SK-N-MC (cell line): ENCODE data around the gene SLBP.

ENCODE experiments used
- DNase-seq: peaks from one replicate; pipeline ENCODE4 v3.0.0-alpha.2; 2011; ENCODE audit warnings: low read depth, low spot score
- H3K27ac ChIP-seq: fragments of 200-600 bp; sonication (generic); 2 replicates; pipeline ENCODE4 v1.5.1; 2016; ENCODE audit warnings: mixed run types
- H3K36me3 ChIP-seq: fragments of 200-600 bp; sonication (generic); 2 replicates; pipeline ENCODE4 v1.6.1; 2017; ENCODE audit warnings: antibody characterized with exemption, low read length, mixed read lengths; ENCODE audit not compliant: insufficient read depth
- H3K4me3 ChIP-seq: fragments of 200-600 bp; sonication (generic); 2 replicates; pipeline ENCODE4 v1.5.1; 2016
- H3K9ac ChIP-seq: fragments of 200-600 bp; sonication (generic); 2 replicates; pipeline ENCODE4 v1.8.0; 2017; ENCODE audit warnings: mixed run types, mixed read lengths; ENCODE audit not compliant: insufficient read length
- H3K9me3 ChIP-seq: fragments of 200-600 bp; sonication (generic); 2 replicates; pipeline ENCODE4 v1.6.1; 2017; ENCODE audit warnings: low read depth, mild to moderate bottlenecking, antibody characterized with exemption, low read length, moderate library complexity, mixed read lengths
- EZH2 ChIP-seq: fragments of 200-600 bp; sonication (generic); IDR thresholded peaks from one replicate; pipeline ENCODE4 v1.6.1; 2017; ENCODE audit warnings: antibody characterized with exemption
- FOXP2 ChIP-seq: optimal IDR thresholded peaks from 2 replicates; pipeline ENCODE3; 2011; ENCODE audit warnings: mild to moderate bottlenecking, moderate library complexity; ENCODE audit not compliant: insufficient read depth; ENCODE audit errors: extremely low read length, control extremely low read depth
- POLR2AphosphoS5 ChIP-seq: IDR thresholded peaks from 2 replicates; pipeline ENCODE4 v1.6.1; 2012; ENCODE audit warnings: mild to moderate bottlenecking, low read depth, low read length, borderline replicate concordance

The SLBP gene

DNA sequence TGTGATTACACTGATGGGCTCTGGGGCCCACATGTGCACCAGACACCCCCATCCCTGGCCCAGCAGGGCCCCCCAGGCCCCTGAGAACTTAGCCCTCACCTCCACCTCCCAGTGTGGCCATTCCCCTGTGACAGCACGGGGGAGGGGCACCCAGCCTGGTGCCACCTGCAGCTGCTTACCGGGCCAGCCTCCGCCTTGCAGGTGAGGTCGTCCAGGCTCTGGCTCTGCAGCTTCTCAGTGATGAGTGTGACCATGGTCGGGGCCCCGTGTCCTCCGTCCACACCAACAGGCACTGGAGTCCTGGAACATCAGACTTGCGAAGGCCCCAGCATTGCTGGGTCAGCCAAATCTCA lies 43.7 kb downstream of the SLBP start:
- no peak overlapping the region for H3K27ac ChIP-seq
- H3K9ac ChIP-seq = no peak overlapping the region
- TF ChIP-seq EZH2 (no peak), FOXP2 (no peak)

DNA sequence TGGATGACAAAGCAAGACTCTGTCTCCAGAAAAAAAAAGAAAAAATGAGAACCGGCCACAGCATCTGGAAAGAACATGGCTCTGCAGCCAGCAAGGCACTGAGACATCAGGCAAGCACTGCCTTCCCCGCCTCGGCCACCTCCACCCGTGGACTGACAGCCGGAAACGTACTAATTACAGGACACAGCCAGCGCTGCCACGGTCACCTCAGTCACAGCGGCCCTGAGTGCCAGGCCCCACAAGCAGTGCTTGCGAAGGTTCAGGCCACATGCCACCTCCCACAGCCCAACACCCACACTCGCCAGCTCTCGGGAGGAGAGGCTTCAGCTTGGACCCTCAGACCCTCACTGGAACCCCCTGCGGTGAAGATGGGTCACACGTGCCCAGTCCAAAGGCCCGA lies 44.8 kb downstream of the SLBP start:
- TF ChIP-seq EZH2 (no peak), POLR2AphosphoS5 (no peak), FOXP2 (no peak)
- no peaks in the 10 kb centered on the region for H3K9me3 ChIP-seq
- no peak overlapping the region for H3K4me3 ChIP-seq
- no peak for DNase-seq
- no peak overlapping the region for H3K27ac ChIP-seq
- no peaks in the 10 kb centered on the region for H3K36me3 ChIP-seq
- H3K9ac ChIP-seq = no peak overlapping the region

More for the DNA sequence above, 43.7 kb downstream of the SLBP start:
- no peaks in the 10 kb centered on the region for H3K9me3 ChIP-seq
- H3K36me3 ChIP-seq = no peaks in the 10 kb centered on the region
- no peak for DNase-seq
- no peak overlapping the region for H3K4me3 ChIP-seq

DNA sequence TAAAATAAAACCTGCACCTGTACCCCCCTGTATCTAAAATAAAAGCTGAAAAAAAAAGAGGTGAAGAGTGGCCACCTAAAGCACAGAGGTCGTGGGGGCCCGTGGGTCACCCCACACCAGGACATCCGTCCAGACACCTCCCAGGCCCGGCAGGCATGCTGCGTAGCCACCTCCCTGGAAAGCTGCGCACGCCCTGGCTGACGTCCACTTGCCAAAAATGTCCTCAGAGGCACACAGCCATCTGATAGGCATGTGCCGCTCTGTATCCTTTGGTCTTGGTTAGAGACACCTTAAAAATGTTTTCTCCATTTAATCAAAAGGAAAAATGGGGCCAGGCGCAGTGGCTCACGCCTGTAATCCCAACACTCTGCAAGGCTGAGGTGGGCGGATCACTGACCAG lies 45.7 kb downstream of the SLBP start:
- no peaks in the 10 kb centered on the region for H3K36me3 ChIP-seq
- DNase-seq = no peak
- no peak for TF ChIP-seq POLR2AphosphoS5
- TF ChIP-seq EZH2 = no peak
- no peak for TF ChIP-seq FOXP2

DNA sequence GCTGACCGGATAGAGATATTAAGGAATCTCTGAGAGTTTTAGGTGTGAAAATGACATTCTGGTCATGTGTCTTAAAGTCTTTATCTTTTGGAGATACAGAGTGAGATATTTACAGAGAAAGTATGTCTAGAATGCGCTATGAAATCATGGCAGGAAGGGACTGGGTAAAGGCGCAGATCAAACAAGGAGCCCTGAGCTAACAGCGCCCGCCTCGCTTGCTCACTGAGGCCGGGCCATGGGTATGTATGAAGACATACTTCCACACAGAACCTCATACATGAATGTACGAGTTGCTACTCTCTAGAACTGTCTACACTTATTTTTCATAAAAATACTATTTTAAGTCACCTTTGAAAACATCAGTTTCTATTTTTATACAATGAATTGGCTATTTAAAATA lies 48.0 kb downstream of the SLBP start:
- no peaks in the 10 kb centered on the region for H3K36me3 ChIP-seq
- no peak overlapping the region for H3K27ac ChIP-seq
- no peak for DNase-seq
- TF ChIP-seq EZH2 (no peak), POLR2AphosphoS5 (no peak), FOXP2 (no peak)
- no peak overlapping the region for H3K4me3 ChIP-seq
- H3K9me3 ChIP-seq = no peaks in the 10 kb centered on the region
- no peak overlapping the region for H3K9ac ChIP-seq

More for the DNA sequence above, 45.7 kb downstream of the SLBP start:
- no peak overlapping the region for H3K4me3 ChIP-seq
- H3K27ac ChIP-seq = no peak overlapping the region
- no peak overlapping the region for H3K9ac ChIP-seq
- H3K9me3 ChIP-seq = no peaks in the 10 kb centered on the region

DNA sequence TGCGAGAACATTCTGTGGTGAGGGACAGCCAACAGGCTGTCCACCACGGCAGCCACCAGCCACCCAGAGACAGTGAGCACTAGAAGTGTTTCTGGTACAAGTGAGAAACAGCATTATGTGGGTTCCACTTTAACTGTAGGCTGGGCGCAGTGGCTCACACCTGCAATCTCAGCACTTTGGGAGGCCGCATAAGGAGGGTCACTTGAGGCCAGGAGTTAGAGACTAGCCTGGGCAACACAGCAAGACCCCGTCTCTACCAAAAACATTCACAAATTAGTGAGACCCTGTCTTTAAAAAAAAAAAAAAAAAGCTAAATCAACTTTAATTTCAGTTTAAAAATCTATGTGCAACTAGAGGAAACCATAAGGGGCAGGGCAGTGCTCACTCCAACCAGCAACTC lies 48.6 kb downstream of the SLBP start:
- Histone ChIP-seq H3K36me3 (no peaks in the 10 kb centered on the region), H3K9ac (no peak overlapping the region), H3K9me3 (no peaks in the 10 kb centered on the region), H3K27ac (no peak overlapping the region), H3K4me3 (no peak overlapping the region)
- no peak for TF ChIP-seq POLR2AphosphoS5
- TF ChIP-seq EZH2 = no peak
- TF ChIP-seq FOXP2 = no peak
- DNase-seq = no peak

DNA sequence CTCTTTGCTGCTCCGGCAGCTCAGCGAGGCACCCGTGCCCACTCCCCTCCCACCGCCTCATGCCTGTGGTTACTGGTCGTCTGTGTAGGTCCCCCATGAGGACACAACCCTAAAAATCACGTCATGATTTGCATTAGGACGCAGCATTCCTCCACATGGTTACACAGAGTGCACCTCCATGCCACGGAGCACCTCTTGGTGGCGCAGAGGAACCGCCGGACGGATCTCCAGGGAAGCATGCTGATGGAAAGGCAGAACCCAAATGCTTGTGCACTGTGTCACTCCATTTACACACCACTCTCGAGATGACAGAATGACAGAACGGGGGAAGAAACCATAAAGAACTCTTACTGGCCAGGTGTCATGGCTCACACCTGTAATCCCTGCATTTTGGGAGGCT lies 50.4 kb downstream of the SLBP start:
- no peak for DNase-seq
- Histone ChIP-seq H3K36me3 (no peaks in the 10 kb centered on the region), H3K9ac (no peak overlapping the region), H3K27ac (no peak overlapping the region), H3K4me3 (no peak overlapping the region), H3K9me3 (no peaks in the 10 kb centered on the region)
- TF ChIP-seq FOXP2 (no peak), EZH2 (no peak), POLR2AphosphoS5 (no peak)

DNA sequence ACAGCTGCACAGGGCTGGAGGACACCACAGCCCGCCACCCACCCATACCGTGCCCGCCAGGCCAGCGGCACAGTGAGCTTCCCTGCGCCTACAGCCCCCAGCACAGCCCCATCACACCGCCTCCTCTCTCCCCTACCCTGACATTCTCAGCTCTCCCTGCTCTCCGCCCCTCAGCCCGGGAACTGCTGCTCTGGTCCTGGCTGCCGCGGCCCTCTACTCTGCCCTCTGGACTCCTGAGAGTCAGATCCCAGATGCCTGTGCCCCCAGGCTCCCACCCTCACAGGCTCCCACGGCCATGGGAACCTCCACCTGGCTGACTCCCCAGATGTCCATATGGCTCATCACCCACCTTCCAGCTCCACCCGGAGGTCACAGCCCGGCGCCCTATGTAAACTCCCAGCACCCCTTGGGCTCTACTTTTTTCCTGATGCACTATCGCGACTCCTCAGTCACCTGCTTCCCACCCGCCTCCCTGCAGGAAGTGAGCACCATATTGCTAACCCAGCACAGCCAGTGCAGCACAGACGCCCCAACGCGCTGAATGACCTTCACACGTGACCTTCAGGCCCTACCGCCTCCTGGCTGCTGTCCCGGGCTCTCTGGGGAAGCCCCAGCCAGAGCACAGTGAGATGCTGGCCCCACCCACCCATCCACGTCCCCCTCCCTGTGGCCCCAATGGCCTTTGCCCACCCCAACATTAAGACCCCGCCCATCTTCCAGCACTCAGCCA lies 51.0 kb downstream of the SLBP start:
- H3K9me3 ChIP-seq = no peaks in the 10 kb centered on the region
- H3K9ac ChIP-seq = no peak overlapping the region
- H3K4me3 ChIP-seq = no peak overlapping the region
- no peak overlapping the region for H3K27ac ChIP-seq
- TF ChIP-seq EZH2 = no peak
- TF ChIP-seq FOXP2 = no peak
- no peak for TF ChIP-seq POLR2AphosphoS5
- DNase-seq = no peak
- H3K36me3 ChIP-seq = no peaks in the 10 kb centered on the region

DNA sequence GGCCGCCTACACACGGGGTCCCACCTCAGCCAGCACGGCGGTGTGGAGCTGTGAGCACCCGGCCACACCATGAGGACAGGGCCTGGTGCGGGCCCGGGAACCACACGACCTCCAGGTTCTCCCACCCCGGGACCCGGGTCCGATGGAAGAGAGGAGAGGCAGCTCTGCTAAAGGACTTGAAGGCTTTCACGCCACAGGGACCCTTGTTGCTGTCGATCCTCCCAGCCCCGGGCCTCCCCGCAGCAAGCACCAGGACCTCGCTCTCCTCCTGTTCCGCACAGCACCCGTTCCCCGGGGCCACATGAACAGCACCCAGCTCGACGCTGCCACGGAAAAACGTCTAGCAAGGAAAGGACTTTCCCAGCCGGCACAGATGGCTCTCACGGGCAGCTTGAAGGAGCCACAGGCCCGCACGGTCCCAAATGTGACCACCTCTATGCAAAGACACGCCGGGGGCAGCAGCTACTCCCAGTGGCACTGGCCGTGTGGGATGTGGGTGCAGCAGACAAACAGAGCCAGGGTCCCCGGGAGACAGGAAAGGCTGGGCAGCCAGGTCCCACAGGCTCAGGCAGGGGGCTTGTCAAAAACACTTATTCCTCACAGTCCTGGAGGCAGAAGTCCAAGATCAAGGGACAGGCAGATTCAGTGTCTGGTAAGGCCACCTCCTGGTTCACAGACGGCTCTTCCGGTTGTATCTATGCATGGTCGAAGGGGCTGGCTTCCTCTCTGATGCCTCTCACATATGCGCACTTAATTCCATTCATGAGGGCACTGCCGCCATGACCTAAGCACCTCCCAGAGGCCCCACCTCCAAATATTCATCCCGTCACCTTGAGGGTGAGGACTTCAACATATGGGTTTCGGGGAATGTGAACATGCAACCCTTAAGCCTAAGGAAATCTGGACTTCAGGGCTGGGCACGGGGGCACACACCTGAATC lies 52.7 kb downstream of the SLBP start:
- Histone ChIP-seq H3K9ac (no peak overlapping the region), H3K9me3 (no peaks in the 10 kb centered on the region), H3K27ac (no peak overlapping the region), H3K4me3 (no peak overlapping the region), H3K36me3 (no peaks in the 10 kb centered on the region)
- no peak for DNase-seq
- TF ChIP-seq POLR2AphosphoS5 = no peak
- no peak for TF ChIP-seq EZH2
- no peak for TF ChIP-seq FOXP2
